HepG2 (cell line): ENCODE measurements around the gene ESRP2. TPM values are rescaled to one million over a fixed set of nuclear protein-coding genes. Genes with fewer than 3 reads are reported as not detected.

ENCODE experiments used
- ATAC-seq: fragments of 200-7000 bp; cut with Tn5 transposase; 3 replicates; pipeline ENCODE4 v1.9.1; 2020; ENCODE audit warnings: mild to moderate bottlenecking, moderate library complexity
- BruUV-seq: library from RNA; stranded (reverse); fragments of 400-500 nt; replicated peaks from 2 replicates; lab custom pipeline; 2021; lab: Mats Ljungman, UMichigan
- CTCF ChIA-PET: fragments of 300-600 bp; formaldehyde crosslinking; extraction: SDS; loops from one replicate; lab custom pipeline; 2021; ENCODE audit warnings: low total read pairs, inconsistent platforms, low intra/inter-chr PET ratio; lab: Yijun Ruan, JAX
- POLR2A ChIA-PET: fragments of 350-600 bp; sonication (Branson Sonifier 250); formaldehyde crosslinking; loops from one replicate; lab custom pipeline; 2020; ENCODE audit warnings: antibody characterized with exemption, inconsistent platforms; lab: Yijun Ruan, JAX
- DNase-seq: peaks from one replicate; pipeline ENCODE4 v3.0.0-alpha.2; 2015; ENCODE audit warnings: low spot score
- FAIRE-seq: peaks from 3 replicates; lab custom pipeline; 2011; peaks lifted over from hg19 to GRCh38; lab: Jason Lieb, UNC
- H2AFZ ChIP-seq: one replicate; pipeline ENCODE4 v1.6.1; 2011; ENCODE audit warnings: low read length, inconsistent platforms
- H3K27ac ChIP-seq: fragments of 300-600 bp; 3 replicates; pipeline ENCODE4 v1.8.0; 2011; ENCODE audit warnings: mixed run types, mild to moderate bottlenecking, mixed read lengths, low read length, inconsistent platforms; ENCODE audit not compliant: insufficient read depth; ENCODE audit errors: extremely low read length
- H3K27me3 ChIP-seq, 2 experiments: fragments of 200-600 bp in 1 of 2; 2 replicates in 1 of 2; 3 replicates in 1 of 2; pipeline versions ENCODE4 v1.6.0 to v1.8.0; 2011; ENCODE audit warnings: low read length in 2 of 2, mild to moderate bottlenecking in 2 of 2, moderate library complexity in 2 of 2, inconsistent platforms in 1 of 2; ENCODE audit not compliant: insufficient read depth in 2 of 2, control insufficient read depth in 1 of 2
- H3K36me3 ChIP-seq, 2 experiments: fragments of 200-600 bp in 1 of 2; replicated peaks in 1 of 2; 2 replicates in 1 of 2; 3 replicates in 1 of 2; pipeline versions ENCODE4 v1.5.1 to v1.8.0; 2011; ENCODE audit warnings: low read length in 2 of 2, inconsistent platforms in 1 of 2; ENCODE audit not compliant: insufficient read depth in 2 of 2, control insufficient read depth in 1 of 2
- H3K4me1 ChIP-seq: 2 replicates; pipeline ENCODE4 v1.5.1; 2012; ENCODE audit warnings: low read length, inconsistent platforms; ENCODE audit not compliant: insufficient read depth
- H3K4me2 ChIP-seq: 2 replicates; pipeline ENCODE4 v1.6.0; 2011; ENCODE audit warnings: low read depth, low read length, inconsistent platforms
- H3K4me3 ChIP-seq, 3 experiments: fragments of 200-600 bp in 1 of 3; sonication (generic), shearing (Covaris generic) in 1 of 3; replicated peaks in 1 of 3; 2 replicates each; pipeline ENCODE4 v1.5.1; 2011 to 2016; ENCODE audit warnings: low read length in 3 of 3, inconsistent platforms in 2 of 3, low read depth in 2 of 3, mild to moderate bottlenecking in 2 of 3, control low read depth in 1 of 3, mixed read lengths in 1 of 3; ENCODE audit not compliant: insufficient read depth in 1 of 3
- H3K79me2 ChIP-seq: one replicate; pipeline ENCODE4 v1.6.1; 2011; ENCODE audit warnings: low read length, inconsistent platforms; ENCODE audit not compliant: insufficient read depth
- H3K9ac ChIP-seq: 2 replicates; pipeline ENCODE4 v1.6.0; 2011; ENCODE audit warnings: mild to moderate bottlenecking, low read depth, low read length, inconsistent platforms; ENCODE audit not compliant: insufficient read depth
- H3K9me3 ChIP-seq: 2 replicates; pipeline ENCODE4 v1.5.1; 2012; ENCODE audit warnings: mild to moderate bottlenecking, low read length
- H4K20me1 ChIP-seq: 2 replicates; pipeline ENCODE4 v1.6.0; 2011; ENCODE audit warnings: inconsistent platforms, mild to moderate bottlenecking, low read length, moderate library complexity; ENCODE audit not compliant: insufficient read depth
- ATM ChIP-seq: fragments of 450-650 bp; IDR thresholded peaks from 2 replicates; pipeline ENCODE4 v1.7.1; 2017; ENCODE audit warnings: mild to moderate bottlenecking, borderline replicate concordance
- KLF12 ChIP-seq: sonication (generic); formaldehyde crosslinking; IDR thresholded peaks from 2 replicates; pipeline ENCODE4 v1.4.0; 2020; ENCODE audit warnings: missing genetic modification reagents, borderline replicate concordance
- KLF15 ChIP-seq: sonication (generic); formaldehyde crosslinking; IDR thresholded peaks from 2 replicates; pipeline ENCODE4 v1.8.1; 2023; ENCODE audit warnings: borderline replicate concordance, mild to moderate bottlenecking, inconsistent platforms, missing genetic modification reagents, mixed read lengths
- PAXIP1 ChIP-seq: sonication (generic); formaldehyde crosslinking; conservative IDR thresholded peaks from 2 replicates; pipeline ENCODE4 v1.4.0; 2020; ENCODE audit warnings: mild to moderate bottlenecking, missing genetic modification reagents, moderate library complexity
- PBX3 ChIP-seq: sonication (generic); formaldehyde crosslinking; IDR thresholded peaks from 2 replicates; pipeline ENCODE4 v1.8.1; 2023; ENCODE audit warnings: missing genetic modification reagents, inconsistent platforms, borderline replicate concordance
- SP140L ChIP-seq: sonication (generic); formaldehyde crosslinking; IDR thresholded peaks from 2 replicates; pipeline ENCODE4 v1.4.0; 2020; ENCODE audit warnings: missing genetic modification reagents, borderline replicate concordance
- ZNF224 ChIP-seq: sonication (generic); formaldehyde crosslinking; IDR thresholded peaks from 2 replicates; pipeline ENCODE4 v1.5.0; 2020; ENCODE audit warnings: mild to moderate bottlenecking, missing genetic modification reagents
- ZNF451 ChIP-seq: sonication (generic); formaldehyde crosslinking; IDR thresholded peaks from 2 replicates; pipeline ENCODE4 v1.5.0; 2020; ENCODE audit warnings: mild to moderate bottlenecking, missing genetic modification reagents
- ZNF503 ChIP-seq: sonication (generic); formaldehyde crosslinking; IDR thresholded peaks from 2 replicates; pipeline ENCODE4 v1.4.0; 2020; ENCODE audit warnings: missing genetic modification reagents
- ZNF616 ChIP-seq: sonication (generic); formaldehyde crosslinking; IDR thresholded peaks from 2 replicates; pipeline ENCODE4 v1.5.0; 2020; ENCODE audit warnings: low read depth, mild to moderate bottlenecking, missing genetic modification reagents
- ZNF775 ChIP-seq: sonication (generic); formaldehyde crosslinking; IDR thresholded peaks from 2 replicates; pipeline ENCODE4 v1.4.0; 2020; ENCODE audit warnings: missing genetic modification reagents, mild to moderate bottlenecking, moderate library complexity, borderline replicate concordance
- ZNF792 ChIP-seq: IDR thresholded peaks from 2 replicates; pipeline ENCODE4 v1.6.1; 2016
- ZNF816 ChIP-seq: sonication (generic); formaldehyde crosslinking; IDR thresholded peaks from 2 replicates; pipeline ENCODE4 v1.8.0; 2022; ENCODE audit warnings: missing genetic modification reagents, mild to moderate bottlenecking, borderline replicate concordance
- ZNF883 ChIP-seq: sonication (generic); formaldehyde crosslinking; IDR thresholded peaks from 2 replicates; pipeline ENCODE4 v1.5.1; 2020; ENCODE audit warnings: mild to moderate bottlenecking, missing genetic modification reagents; ENCODE audit errors: not compliant biosample characterization
- whole genome bisulfite sequencing: methylation state at CpG from one replicate; pipeline ENCODE4 v1.1.6; 2017; ENCODE audit warnings: low lambda C conversion rate; 5-methylcytosine and 5-hydroxymethylcytosine counted together
- in situ Hi-C: cut with HindIII; loops from 2 replicates; pipeline ENCODE4 v1.10.0; 2017; ENCODE audit warnings: low pct_unique_long_range_greater_than_20kb; ENCODE audit not compliant: extremely low pct_ligation_motif_present
- intact Hi-C: fragments of 100-400 bp; cut with micrococcal nuclease; formaldehyde crosslinking; loops from one replicate; pipeline ENCODE4 v1.10.0; 2022; ENCODE audit not compliant: unreplicated experiment
- polyA plus RNA-seq, 8 experiments: library from polyadenylated mRNA; depleted of rRNA in 3 of 8; stranded (reverse) in 7 of 8; unstranded in 1 of 8; fragments of >200 nt; fragmentation: Illumina TruSeq in 4 of 8; extraction: Trizol in 4 of 8; gene quantifications; 2 replicates each; pipeline versions ENCODE4 v1.2.1 to v1.2.3, GENCODE V29; 2011 to 2016; ENCODE audit warnings: low read depth in 4 of 8, missing spikeins in 1 of 8, mixed read lengths in 1 of 8; ENCODE audit not compliant: insufficient read depth in 1 of 8
- total RNA-seq, 5 experiments: library from RNA; depleted of rRNA; stranded (reverse); fragments of >200 nt; fragmentation: Illumina TruSeq; extraction: Trizol; gene quantifications; 2 replicates each; pipeline ENCODE4 v1.2.3, GENCODE V29; 2016; ENCODE audit warnings: low read depth in 1 of 5

The ESRP2 gene
- total and polyA plus RNA-seq, 2 of the 13 experiments (the other 11 are each of a cell fraction or from before 2014, with no cell fraction given), result 21.1 to 32.4 TPM

- TF ChIP-seq ZNF616 (CRISPR knock-in tag) (0 out of 2 replicates have a peak, but pooled peaks have one; percentile 34), ZNF816 (CRISPR knock-in tag) (no peak), ZNF224 (CRISPR knock-in tag) (0 out of 2 replicates have a peak, but pooled peaks have one; percentile 63), ZNF775 (CRISPR knock-in tag) (0 out of 2 replicates have a peak, but pooled peaks have one; percentile 6)
Measured at GRCh38 chr16:68236826-68237242, 907 bp upstream of the ESRP2 start (continued).

- POLR2A ChIA-PET, result interaction anchor here (0.6 to 5.6 kb wide), 22 partner anchors 9 to 1118 kb away, joined by 3 to 100 read pairs (median 6); partner anchors contain the start of genes NFATC3, PLA2G15, PRMT7 and SLC7A6
- CTCF ChIA-PET, result no interaction called here
- peak; percentile 66 for FAIRE-seq
- Histone ChIP-seq H3K4me3 (peak overlapping the region; percentile 66 to 94 (median 93)), H3K9me3 (no peaks in the 10 kb centered on the region), H3K27me3 (no peaks in the 10 kb centered on the region; a peak in 1 of 5 replicates), H3K4me1 (peaks cover 38% of the 10 kb centered on the region), H3K4me2 (peak overlapping the region; percentile 99), H3K9ac (peak overlapping the region; percentile 85), H3K27ac (peak overlapping the region; percentile 85), H3K79me2 (peaks cover 29% of the 10 kb centered on the region), H3K36me3 (peaks cover 16 to 20% of the 10 kb centered on the region in 2 experiments), H2AFZ (no peak overlapping the region), H4K20me1 (peaks cover 26% of the 10 kb centered on the region)
- BruUV-seq, result TSS peak; percentile 70
- DNase-seq, result peak; percentile 80
- WGBS, result 2% methylated on average over 31 of the region's 45 CpGs
- ATAC-seq, result peak; percentile 38
- intact Hi-C loops, result loop anchor here (2.0 kb wide), 1 partner anchor 29 kb away; the partner anchor contains the start of gene SLC7A6
- in situ Hi-C loops, result loop anchor here (10.0 kb wide), 1 partner anchor 151 kb away; the partner anchor contains the start of gene NFATC3
- TF ChIP-seq ZNF792 (CRISPR knock-in tag) (peak; percentile 36), KLF15 (CRISPR knock-in tag) (peak; percentile 67; the same call in 1 of the 2 replicates), ZNF451 (CRISPR knock-in tag) (no peak), PBX3 (CRISPR knock-in tag) (0 out of 2 replicates have a peak, but pooled peaks have one; percentile 59), SP140L (no peak), ZNF883 (peak; percentile 6), ZNF503 (CRISPR knock-in tag) (peak; percentile 68), PAXIP1 (CRISPR knock-in tag) (peak; percentile 43; the same call in 1 of the 2 replicates), ATM (no peak), ZNF816 (CRISPR knock-in tag) (peak; percentile 72; the same call in 1 of the 2 replicates), KLF12 (CRISPR knock-in tag) (peak; percentile 90; the same call in 1 of the 2 replicates)
Measured at GRCh38 chr16:68236137-68236825, 354 bp upstream of the ESRP2 start.
